ENCODE results near the gene HS6ST1. TPM values are rescaled to one million over a fixed set of nuclear protein-coding genes. Genes with fewer than 3 reads are reported as not detected.

The HS6ST1 gene
- total RNA-seq, 6 experiments from 2014 or later, result 18.5 to 27.2 (median 24.3) TPM

DNA sequence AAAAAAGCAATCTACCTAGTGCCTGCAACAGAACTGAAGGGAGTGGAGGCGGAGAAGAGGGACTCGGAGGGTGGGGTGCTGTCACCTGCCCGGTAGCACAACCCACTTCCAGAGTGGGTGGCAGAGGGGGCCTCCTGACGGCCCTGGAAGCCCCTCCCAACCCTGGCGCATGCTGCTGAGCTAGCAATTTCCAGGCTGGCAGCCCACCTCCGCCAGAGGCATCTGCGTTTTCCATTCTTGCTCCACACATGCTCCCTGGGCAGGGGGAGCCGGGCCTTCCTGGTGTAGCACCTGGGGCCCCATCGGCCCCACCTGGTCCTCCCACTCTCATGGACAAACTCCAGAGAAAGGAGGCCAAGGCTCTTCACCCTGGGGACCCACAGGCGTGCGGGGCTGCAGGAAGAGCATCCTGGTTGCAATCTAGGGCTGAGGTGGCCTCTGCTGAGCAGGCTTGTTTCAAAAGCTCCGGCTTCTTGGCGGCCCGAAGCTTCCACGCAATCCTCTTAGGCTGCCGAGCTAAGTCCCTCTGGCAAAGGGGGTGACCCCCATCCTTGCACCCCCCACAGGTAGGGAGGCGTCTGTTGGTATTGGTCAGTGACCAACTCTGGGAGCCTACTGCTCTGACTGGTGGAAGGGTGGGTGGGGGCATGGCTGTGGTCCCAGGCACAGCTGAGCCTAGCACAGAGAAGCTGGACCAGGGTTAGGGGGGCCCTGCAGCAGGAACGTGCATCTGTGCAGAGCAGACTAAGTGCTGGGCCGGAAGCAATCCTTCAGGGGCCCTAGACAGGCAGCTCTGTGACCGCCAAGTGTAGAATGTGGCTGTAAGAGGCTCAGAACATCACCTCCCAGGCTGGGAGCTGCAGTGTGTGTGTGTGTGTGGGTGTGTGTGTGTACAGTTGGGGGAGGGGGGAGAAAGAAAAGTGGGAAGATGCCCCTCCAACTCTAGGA lies 2.6 kb downstream of the HS6ST1 start:
- no peaks in the 10 kb centered on the region; the same call in 1 of the 2 replicates for H3K36me3 Mint-ChIP-seq (ENCODE audit: low read depth)
- H3K9me3 Mint-ChIP-seq, result no peaks in the 10 kb centered on the region
- H3K27ac Mint-ChIP-seq, result no peak overlapping the region
- TF ChIP-seq, protein P1, sequence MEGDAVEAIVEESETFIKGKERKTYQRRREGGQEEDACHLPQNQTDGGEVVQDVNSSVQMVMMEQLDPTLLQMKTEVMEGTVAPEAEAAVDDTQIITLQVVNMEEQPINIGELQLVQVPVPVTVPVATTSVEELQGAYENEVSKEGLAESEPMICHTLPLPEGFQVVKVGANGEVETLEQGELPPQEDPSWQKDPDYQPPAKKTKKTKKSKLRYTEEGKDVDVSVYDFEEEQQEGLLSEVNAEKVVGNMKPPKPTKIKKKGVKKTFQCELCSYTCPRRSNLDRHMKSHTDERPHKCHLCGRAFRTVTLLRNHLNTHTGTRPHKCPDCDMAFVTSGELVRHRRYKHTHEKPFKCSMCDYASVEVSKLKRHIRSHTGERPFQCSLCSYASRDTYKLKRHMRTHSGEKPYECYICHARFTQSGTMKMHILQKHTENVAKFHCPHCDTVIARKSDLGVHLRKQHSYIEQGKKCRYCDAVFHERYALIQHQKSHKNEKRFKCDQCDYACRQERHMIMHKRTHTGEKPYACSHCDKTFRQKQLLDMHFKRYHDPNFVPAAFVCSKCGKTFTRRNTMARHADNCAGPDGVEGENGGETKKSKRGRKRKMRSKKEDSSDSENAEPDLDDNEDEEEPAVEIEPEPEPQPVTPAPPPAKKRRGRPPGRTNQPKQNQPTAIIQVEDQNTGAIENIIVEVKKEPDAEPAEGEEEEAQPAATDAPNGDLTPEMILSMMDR (IDR thresholded peaks at IDR 0.05), result no peak
- peaks cover 27% of the 10 kb centered on the region for H3K4me1 Mint-ChIP-seq (ENCODE audit: low read depth)
- DNase-seq, result no peak
- peak overlapping the region; percentile 87 for H3K4me3 Mint-ChIP-seq
- H3K27me3 Mint-ChIP-seq (ENCODE audit: insufficient read depth), result peaks cover 2% of the 10 kb centered on the region; the same call in 1 of the 2 replicates

DNA sequence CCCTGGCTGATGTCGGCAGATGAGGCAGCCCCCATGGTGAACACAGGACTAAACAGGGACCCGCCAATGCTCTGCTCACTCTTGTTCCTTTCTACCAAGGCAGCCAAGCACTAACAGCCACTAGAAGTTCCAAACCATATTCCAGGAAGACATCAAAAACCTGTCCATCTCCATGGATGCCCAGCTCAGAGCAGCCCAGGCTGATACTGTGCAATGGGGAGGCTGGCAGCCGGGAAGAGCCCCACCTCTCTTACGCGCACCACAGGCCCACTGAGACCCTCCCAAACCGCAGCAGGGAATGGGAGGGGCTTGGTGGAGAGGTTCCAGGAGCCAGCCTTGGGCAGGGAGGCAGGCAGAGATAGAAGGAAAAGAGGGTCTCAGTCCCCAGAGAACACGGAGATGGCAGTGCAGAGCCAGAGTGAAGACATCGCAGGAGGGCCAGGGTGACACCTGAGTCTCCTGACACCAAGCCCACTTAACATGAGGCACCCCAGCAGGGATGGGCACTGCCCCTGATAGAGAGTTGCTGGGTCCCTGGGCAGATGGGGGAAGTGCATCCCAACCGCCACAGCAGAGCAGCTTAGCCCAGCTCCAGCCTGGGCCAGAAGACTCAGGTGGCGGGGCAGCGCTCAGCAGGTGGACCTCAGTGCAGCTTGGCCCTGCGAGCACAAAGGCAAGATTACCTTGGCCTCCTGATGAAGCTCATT lies 3.4 kb downstream of the HS6ST1 start:
- TF ChIP-seq, protein P1 (IDR thresholded peaks at IDR 0.05), result no peak
- DNase-seq, result no peak
- Mint-ChIP-seq H3K36me3 (ENCODE audit: low read depth) (no peaks in the 10 kb centered on the region; the same call in 1 of the 2 replicates), H3K4me3 (peak overlapping the region; percentile 22; the same call in 1 of the 2 replicates), H3K27me3 (ENCODE audit: insufficient read depth) (peaks cover 2% of the 10 kb centered on the region; the same call in 1 of the 2 replicates), H3K27ac (no peak overlapping the region), H3K4me1 (ENCODE audit: low read depth) (peaks cover 31% of the 10 kb centered on the region), H3K9me3 (no peaks in the 10 kb centered on the region)

DNA sequence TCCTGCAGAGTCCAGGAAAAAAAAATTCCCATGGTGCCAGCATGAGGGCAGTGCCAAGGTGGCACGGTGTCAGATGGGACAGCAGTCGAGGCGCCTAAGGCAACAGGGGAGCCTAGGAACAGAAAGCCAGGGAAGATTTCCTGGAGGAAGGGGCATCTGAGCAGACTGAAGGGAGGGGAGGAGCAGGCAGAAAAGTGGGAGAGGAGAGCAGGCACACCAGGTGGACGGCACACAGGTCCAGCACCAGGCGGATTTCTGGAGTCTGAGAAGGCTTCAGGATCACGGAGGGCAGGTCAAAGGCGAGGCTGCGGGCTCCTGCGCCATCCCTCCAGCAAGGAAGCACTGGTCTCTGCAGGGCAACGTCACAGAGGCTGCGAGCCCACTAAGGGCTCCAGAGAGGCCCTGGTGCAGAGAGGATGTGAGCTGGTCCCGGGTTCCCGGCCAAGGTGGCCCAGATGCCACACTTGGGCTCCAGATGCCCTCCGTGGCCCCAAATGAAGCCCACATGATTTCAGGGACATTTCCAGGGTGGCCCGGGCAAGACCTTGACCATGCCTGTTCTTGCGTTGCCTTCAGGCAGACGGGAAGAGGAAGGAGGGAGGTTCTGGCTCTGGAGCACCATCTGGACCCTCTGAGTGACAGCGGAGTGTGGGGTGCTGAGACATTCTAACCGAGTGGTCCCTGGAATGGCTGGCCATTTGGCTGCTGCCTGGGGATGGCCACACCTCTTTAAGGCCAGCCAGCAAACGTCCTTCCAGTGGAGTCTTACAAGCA lies 4.1 kb downstream of the HS6ST1 start:
- no peaks in the 10 kb centered on the region; the same call in 1 of the 2 replicates for H3K36me3 Mint-ChIP-seq (ENCODE audit: low read depth)
- no peak overlapping the region for H3K4me3 Mint-ChIP-seq
- DNase-seq, result no peak
- no peak overlapping the region for H3K27ac Mint-ChIP-seq
- peaks cover 2% of the 10 kb centered on the region; the same call in 1 of the 2 replicates for H3K27me3 Mint-ChIP-seq (ENCODE audit: insufficient read depth)
- TF ChIP-seq, protein P1 (IDR thresholded peaks at IDR 0.05), result no peak
- H3K9me3 Mint-ChIP-seq, result no peaks in the 10 kb centered on the region
- H3K4me1 Mint-ChIP-seq (ENCODE audit: low read depth), result peaks cover 31% of the 10 kb centered on the region

DNA sequence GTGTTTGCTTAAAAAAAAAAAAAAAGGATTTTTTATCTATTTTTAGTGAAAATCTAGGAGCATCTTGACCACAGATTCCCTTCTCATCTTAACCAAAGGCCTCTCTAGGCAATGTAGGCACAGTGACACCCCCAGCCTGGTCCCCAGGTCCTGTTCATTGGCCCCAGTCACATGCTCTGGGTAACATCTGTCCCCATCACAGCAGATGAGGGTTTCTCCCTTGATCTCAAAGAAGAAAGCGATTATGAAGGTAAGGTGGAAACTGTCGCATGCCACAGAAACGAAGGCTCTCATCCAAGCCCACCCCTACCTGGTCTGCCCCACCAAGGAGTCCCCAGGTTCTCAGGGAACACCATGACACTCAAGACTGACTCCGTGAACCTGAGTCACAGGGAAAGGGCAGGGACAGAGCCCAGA lies 4.7 kb downstream of the HS6ST1 start:
- Mint-ChIP-seq H3K4me1 (ENCODE audit: low read depth) (peaks cover 31% of the 10 kb centered on the region), H3K4me3 (no peak overlapping the region)

More for the DNA sequence above, 4.7 kb downstream of the HS6ST1 start:
- Mint-ChIP-seq H3K27ac (no peak overlapping the region), H3K27me3 (ENCODE audit: insufficient read depth) (peaks cover 2% of the 10 kb centered on the region; the same call in 1 of the 2 replicates), H3K36me3 (ENCODE audit: low read depth) (no peaks in the 10 kb centered on the region; the same call in 1 of the 2 replicates), H3K9me3 (no peaks in the 10 kb centered on the region)
- TF ChIP-seq, protein P1 (IDR thresholded peaks at IDR 0.05), result 0 out of 2 replicates have a peak, but pooled peaks have one; percentile 5
- DNase-seq, result no peak
